ENCODE measurements around the gene KLHL26. TPM values are rescaled to one million over a fixed set of nuclear protein-coding genes. Genes with fewer than 3 reads are reported as not detected.
"Not testable (repeated sequence)": the region's sequence is repeated elsewhere in the genome, so short reads cannot be mapped to it uniquely, and the experiment has no call there.

Gene KLHL26
- polyA plus RNA-seq, 2 donors, result 1.8 to 2.0 TPM

GRCh38 chr19:18680148-18680547 is 43.3 kb downstream of the KLHL26 start:
- not testable (repeated sequence) for H3K27me3 ChIP-seq (ENCODE audit: control insufficient read depth in 1 of 2, insufficient read depth in 2 of 2, low read length in 2 of 2); H3K27ac ChIP-seq (ENCODE audit: low read depth in 2 of 2, low read length in 1 of 2); H3K4me3 ChIP-seq (ENCODE audit: low read depth in 1 of 2, low read length in 2 of 2); H3K9me3 ChIP-seq (ENCODE audit: control insufficient read depth in 2 of 2, insufficient read depth in 1 of 2, low read depth in 1 of 2, low read length in 1 of 2); H3K36me3 ChIP-seq (ENCODE audit: control insufficient read depth in 2 of 2, insufficient read depth in 2 of 2, low read length in 1 of 2)
- WGBS, 2 donors, result 94 to 98% methylated on average over 1 of the region's 1 CpG
- H3K4me1 ChIP-seq (ENCODE audit: control insufficient read depth in 2 of 2, insufficient read depth in 2 of 2, low read length in 1 of 2), result peaks cover 7 to 13% of the 10 kb centered on the region in 2 donors

- H3K4me1 ChIP-seq (ENCODE audit: control insufficient read depth in 2 of 2, insufficient read depth in 2 of 2, low read length in 1 of 2), result peaks cover 7 to 13% of the 10 kb centered on the region in 2 donors
- 50% methylated on average over 8 of the region's 8 CpGs for WGBS, 2 donors
- peak overlapping the region; percentile 53 to 70 for H3K4me3 ChIP-seq (ENCODE audit: low read depth in 1 of 2, low read length in 2 of 2)
- no peaks in the 10 kb centered on the region for H3K27me3 ChIP-seq (ENCODE audit: control insufficient read depth in 1 of 2, insufficient read depth in 2 of 2, low read length in 2 of 2)
- no peaks in the 10 kb centered on the region for H3K9me3 ChIP-seq (ENCODE audit: control insufficient read depth in 2 of 2, insufficient read depth in 1 of 2, low read depth in 1 of 2, low read length in 1 of 2)
- H3K36me3 ChIP-seq (ENCODE audit: control insufficient read depth in 2 of 2, insufficient read depth in 2 of 2, low read length in 1 of 2), result peaks cover 0 to 2% of the 10 kb centered on the region in 2 donors
- peak overlapping the region in 1 of 2 donors; percentile 67 for H3K27ac ChIP-seq (ENCODE audit: low read depth in 2 of 2, low read length in 1 of 2)
Observed at GRCh38 chr19:18682807-18683108, 45.9 kb downstream of the KLHL26 start.

- peaks cover 0 to 2% of the 10 kb centered on the region in 2 donors for H3K36me3 ChIP-seq (ENCODE audit: control insufficient read depth in 2 of 2, insufficient read depth in 2 of 2, low read length in 1 of 2)
- peaks cover 7 to 12% of the 10 kb centered on the region in 2 donors for H3K4me1 ChIP-seq (ENCODE audit: control insufficient read depth in 2 of 2, insufficient read depth in 2 of 2, low read length in 1 of 2)
- H3K27ac ChIP-seq (ENCODE audit: low read depth in 2 of 2, low read length in 1 of 2), result peak within 1 kb of the TSS; percentile 82 to 88
- H3K4me3 ChIP-seq (ENCODE audit: low read depth in 1 of 2, low read length in 2 of 2), result peak within 1 kb of the TSS; percentile 70 to 72
- H3K27me3 ChIP-seq (ENCODE audit: control insufficient read depth in 1 of 2, insufficient read depth in 2 of 2, low read length in 2 of 2), result no peaks in the 10 kb centered on the region
- no peaks in the 10 kb centered on the region for H3K9me3 ChIP-seq (ENCODE audit: control insufficient read depth in 2 of 2, insufficient read depth in 1 of 2, low read depth in 1 of 2, low read length in 1 of 2)
- 1% methylated on average over 53 to 89 of the region's 93 CpGs for WGBS, 2 donors
Observed at GRCh38 chr19:18683109-18683957, 46.5 kb downstream of the KLHL26 start, which contains the start of gene CRTC1. TSS of gene CRTC1 (plus strand) at chr19:18683680. CDS start at chr19:18683703, 23 bp downstream.

DNA sequence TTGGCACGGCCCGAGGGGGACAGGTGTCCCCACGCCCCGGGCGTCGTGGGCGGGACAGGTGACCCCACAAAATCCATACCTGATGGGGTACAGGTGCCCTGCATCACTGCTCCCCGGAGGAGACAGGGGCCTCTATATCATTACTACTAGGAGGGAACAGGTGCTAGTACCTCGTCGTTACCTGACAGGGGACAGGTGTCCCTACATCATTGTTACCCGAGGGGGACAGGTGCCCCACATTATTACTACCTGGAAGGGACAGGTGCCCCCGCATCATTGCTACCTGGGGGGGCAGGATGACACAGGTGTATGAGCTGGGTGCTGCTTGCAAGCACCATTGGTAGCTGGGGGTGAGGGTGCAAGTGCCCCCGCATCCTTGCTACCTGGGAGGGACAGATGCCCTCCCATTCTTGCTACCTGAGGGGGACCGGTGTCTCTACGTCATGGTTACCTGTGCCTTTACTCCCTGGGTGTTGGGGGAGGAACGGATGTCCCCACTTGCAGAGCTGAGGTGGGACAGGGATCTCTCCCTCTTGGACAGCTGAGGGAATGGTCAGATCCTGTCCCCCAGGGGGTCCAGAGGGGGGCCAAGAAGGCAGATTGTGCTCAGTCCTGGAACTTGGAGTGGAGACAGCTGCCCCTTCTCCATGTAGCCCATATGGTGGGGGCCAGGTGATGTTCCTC is 47.3 kb downstream of the KLHL26 start:
- Histone ChIP-seq H3K4me1 (ENCODE audit: control insufficient read depth in 2 of 2, insufficient read depth in 2 of 2, low read length in 1 of 2) (peaks cover 7 to 10% of the 10 kb centered on the region in 2 donors), H3K36me3 (ENCODE audit: control insufficient read depth in 2 of 2, insufficient read depth in 2 of 2, low read length in 1 of 2) (peaks cover 0 to 2% of the 10 kb centered on the region in 2 donors), H3K4me3 (ENCODE audit: low read depth in 1 of 2, low read length in 2 of 2) (peak overlapping the region; percentile 70 to 72), H3K9me3 (ENCODE audit: control insufficient read depth in 2 of 2, insufficient read depth in 1 of 2, low read depth in 1 of 2, low read length in 1 of 2) (no peaks in the 10 kb centered on the region), H3K27ac (ENCODE audit: low read depth in 2 of 2, low read length in 1 of 2) (no peak overlapping the region), H3K27me3 (ENCODE audit: control insufficient read depth in 1 of 2, insufficient read depth in 2 of 2, low read length in 2 of 2) (no peaks in the 10 kb centered on the region)
- WGBS, 2 donors, result 15 to 18% methylated on average over 11 to 16 of the region's 16 CpGs

- H3K9me3 ChIP-seq (ENCODE audit: control insufficient read depth in 2 of 2, insufficient read depth in 1 of 2, low read depth in 1 of 2, low read length in 1 of 2), result no peaks in the 10 kb centered on the region
- 69 to 70% methylated on average over 3 of the region's 3 CpGs for WGBS, 2 donors
- H3K4me3 ChIP-seq (ENCODE audit: low read depth in 1 of 2, low read length in 2 of 2), result peak overlapping the region in 1 of 2 donors; percentile 72
- H3K27me3 ChIP-seq (ENCODE audit: control insufficient read depth in 1 of 2, insufficient read depth in 2 of 2, low read length in 2 of 2), result no peaks in the 10 kb centered on the region
- peaks cover 7 to 10% of the 10 kb centered on the region in 2 donors for H3K4me1 ChIP-seq (ENCODE audit: control insufficient read depth in 2 of 2, insufficient read depth in 2 of 2, low read length in 1 of 2)
- no peak overlapping the region for H3K27ac ChIP-seq (ENCODE audit: low read depth in 2 of 2, low read length in 1 of 2)
- peaks cover 0 to 2% of the 10 kb centered on the region in 2 donors for H3K36me3 ChIP-seq (ENCODE audit: control insufficient read depth in 2 of 2, insufficient read depth in 2 of 2, low read length in 1 of 2)
Observed at GRCh38 chr19:18684642-18684993, 47.8 kb downstream of the KLHL26 start.

DNA sequence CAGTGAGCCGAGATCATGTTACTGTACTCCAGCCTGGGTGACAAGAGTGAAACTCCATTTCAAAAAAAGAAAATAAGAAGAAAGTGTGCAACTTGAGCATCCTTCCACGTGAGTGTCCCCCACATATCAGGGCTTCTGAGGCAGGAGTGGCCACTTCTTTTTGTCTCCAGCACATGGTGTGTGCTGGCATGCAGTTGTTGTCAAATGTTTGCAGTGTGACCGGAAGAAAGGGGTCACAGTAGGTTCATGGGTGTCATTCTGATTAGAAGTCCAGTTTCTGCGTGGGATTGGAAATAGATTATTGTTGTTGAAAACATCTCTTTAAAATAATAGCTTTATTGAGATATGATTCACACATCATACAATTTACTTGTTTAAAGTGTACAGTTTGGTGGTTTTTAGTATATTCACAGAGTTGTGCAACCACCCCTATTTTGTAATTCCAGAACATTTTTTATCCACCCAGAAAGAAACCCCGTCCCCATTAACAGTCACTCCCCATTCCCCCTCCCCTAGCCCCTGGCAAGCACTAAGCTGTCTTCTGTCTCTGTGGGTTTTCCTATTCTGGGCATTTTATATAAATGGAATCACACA is 48.9 kb downstream of the KLHL26 start:
- H3K9me3 ChIP-seq (ENCODE audit: control insufficient read depth in 2 of 2, insufficient read depth in 1 of 2, low read depth in 1 of 2, low read length in 1 of 2), result no peaks in the 10 kb centered on the region
- peaks cover 0 to 2% of the 10 kb centered on the region in 2 donors for H3K36me3 ChIP-seq (ENCODE audit: control insufficient read depth in 2 of 2, insufficient read depth in 2 of 2, low read length in 1 of 2)
- H3K4me1 ChIP-seq (ENCODE audit: control insufficient read depth in 2 of 2, insufficient read depth in 2 of 2, low read length in 1 of 2), result peaks cover 7 to 10% of the 10 kb centered on the region in 2 donors
- H3K27me3 ChIP-seq (ENCODE audit: control insufficient read depth in 1 of 2, insufficient read depth in 2 of 2, low read length in 2 of 2), result no peaks in the 10 kb centered on the region
- WGBS, 2 donors, result 77 to 78% methylated on average over 5 of the region's 5 CpGs
- no peak overlapping the region for H3K27ac ChIP-seq (ENCODE audit: low read depth in 2 of 2, low read length in 1 of 2)
- no peak overlapping the region for H3K4me3 ChIP-seq (ENCODE audit: low read depth in 1 of 2, low read length in 2 of 2)

DNA sequence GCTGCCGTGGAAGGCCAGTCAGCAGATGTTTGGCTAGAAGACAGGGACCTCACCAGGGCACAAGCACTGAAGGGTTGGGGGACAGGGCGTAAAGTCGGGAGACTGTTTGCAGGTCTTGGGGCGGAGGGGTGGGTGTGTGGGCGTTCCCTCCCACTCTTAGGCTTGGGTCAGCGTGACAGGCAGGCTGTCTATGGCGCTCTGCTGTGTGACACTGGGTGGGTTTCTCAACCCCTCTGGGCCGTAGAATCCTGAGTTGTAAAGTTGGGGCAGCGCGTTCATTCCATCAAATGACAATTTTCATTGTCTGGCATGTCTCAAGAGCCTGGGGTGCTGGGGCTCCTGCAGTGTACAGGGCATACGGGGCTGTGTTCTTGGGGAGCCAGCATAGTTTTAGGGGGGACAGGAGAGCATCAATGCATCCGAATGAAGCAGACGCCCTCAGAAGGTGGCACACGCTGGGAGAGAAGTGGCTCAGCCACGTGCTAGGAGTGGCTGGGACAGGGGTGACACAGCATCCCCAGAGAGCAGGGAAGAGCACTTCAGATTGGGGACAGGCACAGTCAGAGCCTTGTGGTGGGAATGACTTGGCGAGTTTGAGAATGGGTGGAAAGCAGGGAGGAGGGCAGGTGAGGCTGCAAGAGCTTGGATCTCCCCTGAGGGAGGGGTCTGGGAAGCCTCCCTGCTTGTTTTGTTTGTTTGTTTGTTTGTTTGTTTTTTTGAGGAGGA is 51.1 kb downstream of the KLHL26 start:
- Histone ChIP-seq H3K4me1 (ENCODE audit: control insufficient read depth in 2 of 2, insufficient read depth in 2 of 2, low read length in 1 of 2) (peaks cover 7 to 10% of the 10 kb centered on the region in 2 donors), H3K36me3 (ENCODE audit: control insufficient read depth in 2 of 2, insufficient read depth in 2 of 2, low read length in 1 of 2) (peaks cover 0 to 2% of the 10 kb centered on the region in 2 donors), H3K9me3 (ENCODE audit: control insufficient read depth in 2 of 2, insufficient read depth in 1 of 2, low read depth in 1 of 2, low read length in 1 of 2) (no peaks in the 10 kb centered on the region), H3K27ac (ENCODE audit: low read depth in 2 of 2, low read length in 1 of 2) (no peak overlapping the region), H3K4me3 (ENCODE audit: low read depth in 1 of 2, low read length in 2 of 2) (no peak overlapping the region), H3K27me3 (ENCODE audit: control insufficient read depth in 1 of 2, insufficient read depth in 2 of 2, low read length in 2 of 2) (no peaks in the 10 kb centered on the region)
- 91 to 92% methylated on average over 16 of the region's 16 CpGs for WGBS, 2 donors

GRCh38 chr19:18696023-18696422 is 59.2 kb downstream of the KLHL26 start:
- Histone ChIP-seq H3K9me3 (ENCODE audit: control insufficient read depth in 2 of 2, insufficient read depth in 1 of 2, low read depth in 1 of 2, low read length in 1 of 2) (no peaks in the 10 kb centered on the region), H3K27ac (ENCODE audit: low read depth in 2 of 2, low read length in 1 of 2) (no peak overlapping the region), H3K4me1 (ENCODE audit: control insufficient read depth in 2 of 2, insufficient read depth in 2 of 2, low read length in 1 of 2) (peaks cover 2 to 16% of the 10 kb centered on the region in 2 donors), H3K36me3 (ENCODE audit: control insufficient read depth in 2 of 2, insufficient read depth in 2 of 2, low read length in 1 of 2) (peaks cover 0 to 4% of the 10 kb centered on the region in 2 donors), H3K4me3 (ENCODE audit: low read depth in 1 of 2, low read length in 2 of 2) (no peak overlapping the region), H3K27me3 (ENCODE audit: control insufficient read depth in 1 of 2, insufficient read depth in 2 of 2, low read length in 2 of 2) (no peaks in the 10 kb centered on the region)
- 81 to 89% methylated on average over 12 of the region's 12 CpGs for WGBS, 2 donors

GRCh38 chr19:18697680-18698079 is 60.9 kb downstream of the KLHL26 start:
- 70 to 74% methylated on average over 3 of the region's 3 CpGs for WGBS, 2 donors
- Histone ChIP-seq H3K9me3 (ENCODE audit: control insufficient read depth in 2 of 2, insufficient read depth in 1 of 2, low read depth in 1 of 2, low read length in 1 of 2) (no peaks in the 10 kb centered on the region), H3K4me3 (ENCODE audit: low read depth in 1 of 2, low read length in 2 of 2) (no peak overlapping the region), H3K27ac (ENCODE audit: low read depth in 2 of 2, low read length in 1 of 2) (no peak overlapping the region), H3K4me1 (ENCODE audit: control insufficient read depth in 2 of 2, insufficient read depth in 2 of 2, low read length in 1 of 2) (peaks cover 5 to 20% of the 10 kb centered on the region in 2 donors), H3K27me3 (ENCODE audit: control insufficient read depth in 1 of 2, insufficient read depth in 2 of 2, low read length in 2 of 2) (no peaks in the 10 kb centered on the region), H3K36me3 (ENCODE audit: control insufficient read depth in 2 of 2, insufficient read depth in 2 of 2, low read length in 1 of 2) (peaks cover 0 to 4% of the 10 kb centered on the region in 2 donors)

Measured in esophagus (tissue), 2 donors.